Tongue (tissue), 2 donors: Measurements from ENCODE around the gene BSCL2. TPM values are rescaled to one million over a fixed set of nuclear protein-coding genes. Genes with fewer than 3 reads are reported as not detected.
"Not testable (repeated sequence)": the region's sequence is repeated elsewhere in the genome, so short reads cannot be mapped to it uniquely, and the experiment has no call there.

ENCODE experiments used
- DNase-seq: peaks from one replicate; pipeline ENCODE4 v3.0.0-alpha.2; 2015
- total RNA-seq: library from RNA; depleted of rRNA; stranded (reverse); fragments of >200 nt; gene quantifications from one replicate; pipeline ENCODE4 v1.2.3, GENCODE V29; 2014

BSCL2 gene
- total RNA-seq, 1 donor from 2014 or later, result 11.4 TPM

GRCh38 chr11:62687508-62688396 lies 19.5 kb downstream of the BSCL2 start:
- DNase-seq, result no peak

- no peak for DNase-seq
Measured at GRCh38 chr11:62682518-62682917, 24.7 kb downstream of the BSCL2 start.

- DNase-seq, result peak; percentile 65
Measured at GRCh38 chr11:62680825-62681240, 26.4 kb downstream of the BSCL2 start.

- peak; percentile 96 for DNase-seq
Measured at GRCh38 chr11:62678770-62679696, 28.2 kb downstream of the BSCL2 start, which contains the start of gene UBXN1. Gene UBXN1, minus strand, starts transcription at chr11:62679073. Its CDS starts 150 bp downstream, at chr11:62678923.

- no peak for DNase-seq
Measured at GRCh38 chr11:62678433-62678769, 28.8 kb downstream of the BSCL2 start.

- DNase-seq, result no peak
Measured at GRCh38 chr11:62677714-62678113, 29.5 kb downstream of the BSCL2 start.

GRCh38 chr11:62677156-62677555 lies 30.1 kb downstream of the BSCL2 start:
- no peak for DNase-seq

- no peak for DNase-seq
Measured at GRCh38 chr11:62676698-62677097, 30.5 kb downstream of the BSCL2 start.

GRCh38 chr11:62675415-62675814 lies 31.8 kb downstream of the BSCL2 start:
- not testable (repeated sequence) for DNase-seq

GRCh38 chr11:62673196-62673525 lies 34.1 kb downstream of the BSCL2 start:
- DNase-seq, result no peak

- DNase-seq, result peak; percentile 91
Measured at GRCh38 chr11:62671608-62672389, 35.4 kb downstream of the BSCL2 start, which contains the start of the genes LBHD1 and UQCC3. Gene LBHD1, minus strand, starts transcription at chr11:62672267. Its CDS starts 2,236 bp downstream, at chr11:62670031. Gene UQCC3, plus strand, starts transcription at chr11:62671673. Its CDS starts 73 bp downstream, at chr11:62671746.

- no peak for DNase-seq
Measured at GRCh38 chr11:62671236-62671607, 36.0 kb downstream of the BSCL2 start.

GRCh38 chr11:62669420-62670161 lies 37.6 kb downstream of the BSCL2 start:
- DNase-seq, result no peak

GRCh38 chr11:62667460-62667859 lies 39.8 kb downstream of the BSCL2 start:
- no peak for DNase-seq

- DNase-seq, result no peak
Measured at GRCh38 chr11:62666259-62666926, 40.8 kb downstream of the BSCL2 start.

- DNase-seq, result no peak
Measured at GRCh38 chr11:62665599-62666258, 41.5 kb downstream of the BSCL2 start.

GRCh38 chr11:62665075-62665598 lies 42.1 kb downstream of the BSCL2 start, which contains the start of the genes C11orf98 and CSKMT:
Gene C11orf98, minus strand, starts transcription at chr11:62665210. Its CDS starts 41 bp downstream, at chr11:62665169.
Gene CSKMT, plus strand, starts transcription at chr11:62665312. Its CDS starts 568 bp downstream, at chr11:62665880.
- peak; percentile 98 for DNase-seq

- peak; percentile 69 for DNase-seq
Measured at GRCh38 chr11:62664405-62665074, 42.7 kb downstream of the BSCL2 start.
